ENCODE results near the gene MCUB.
A peak's percentile ranks its signal among the peaks of the same experiment; 100 is the strongest.
"Not testable (repeated sequence)": the region's sequence is repeated elsewhere in the genome, so short reads cannot be mapped to it uniquely, and the experiment has no call there.

Gene MCUB

GRCh38 chr4:109665783-109666485, 105.9 kb downstream of the MCUB start:
- peaks cover 2% of the 10 kb centered on the region for H3K9me3 Mint-ChIP-seq
- peaks cover 19% of the 10 kb centered on the region for H3K4me1 Mint-ChIP-seq
- DNase-seq (ENCODE audit: low spot score in 2 of 2) (no peak), ATAC-seq (ENCODE audit: low read depth) (no peak)
- peak overlapping the region; percentile 60 for H3K27ac Mint-ChIP-seq
- peaks cover 29% of the 10 kb centered on the region for H3K36me3 Mint-ChIP-seq
- no peak overlapping the region for H3K4me3 Mint-ChIP-seq
- H3K27me3 Mint-ChIP-seq: no peaks in the 10 kb centered on the region

- Mint-ChIP-seq H3K27me3 (no peaks in the 10 kb centered on the region), H3K36me3 (peaks cover 27% of the 10 kb centered on the region), H3K27ac (no peak overlapping the region), H3K4me1 (peaks cover 18% of the 10 kb centered on the region), H3K4me3 (no peak overlapping the region), H3K9me3 (peaks cover 6% of the 10 kb centered on the region)
- DNase-seq (ENCODE audit: low spot score in 2 of 2): no peak
- ATAC-seq (ENCODE audit: low read depth): no peak
Observed at GRCh38 chr4:109671350-109671749, 111.3 kb downstream of the MCUB start.

- peaks cover 12% of the 10 kb centered on the region for H3K4me1 Mint-ChIP-seq
- no peak for DNase-seq (ENCODE audit: low spot score in 2 of 2)
- peaks cover 6% of the 10 kb centered on the region for H3K9me3 Mint-ChIP-seq
- no peak overlapping the region for H3K4me3 Mint-ChIP-seq
- no peaks in the 10 kb centered on the region for H3K27me3 Mint-ChIP-seq
- peaks cover 26% of the 10 kb centered on the region for H3K36me3 Mint-ChIP-seq
- H3K27ac Mint-ChIP-seq: no peak overlapping the region
- no peak for ATAC-seq (ENCODE audit: low read depth)
Observed at GRCh38 chr4:109672169-109672930, 112.3 kb downstream of the MCUB start.

- no peaks in the 10 kb centered on the region for H3K27me3 Mint-ChIP-seq
- no peak overlapping the region for H3K4me3 Mint-ChIP-seq
- peaks cover 25% of the 10 kb centered on the region for H3K36me3 Mint-ChIP-seq
- H3K4me1 Mint-ChIP-seq: peaks cover 7% of the 10 kb centered on the region
- no peak overlapping the region for H3K27ac Mint-ChIP-seq
- ATAC-seq (ENCODE audit: low read depth) (no peak), DNase-seq (ENCODE audit: low spot score in 2 of 2) (no peak)
- H3K9me3 Mint-ChIP-seq: peaks cover 6% of the 10 kb centered on the region
Observed at GRCh38 chr4:109673303-109673702, 113.3 kb downstream of the MCUB start.

- no peaks in the 10 kb centered on the region for H3K27me3 Mint-ChIP-seq
- ATAC-seq (ENCODE audit: low read depth) (no peak), DNase-seq (ENCODE audit: low spot score in 2 of 2) (no peak)
- no peak overlapping the region for H3K27ac Mint-ChIP-seq
- H3K36me3 Mint-ChIP-seq: peaks cover 19% of the 10 kb centered on the region
- H3K9me3 Mint-ChIP-seq: peaks cover 5% of the 10 kb centered on the region
- H3K4me1 Mint-ChIP-seq: peaks cover 5% of the 10 kb centered on the region
- no peak overlapping the region for H3K4me3 Mint-ChIP-seq
Observed at GRCh38 chr4:109675181-109675580, 115.1 kb downstream of the MCUB start.

- Mint-ChIP-seq H3K27me3 (no peaks in the 10 kb centered on the region), H3K9me3 (peaks cover 5% of the 10 kb centered on the region), H3K4me3 (no peak overlapping the region), H3K4me1 (peaks cover 5% of the 10 kb centered on the region), H3K36me3 (peaks cover 23% of the 10 kb centered on the region), H3K27ac (no peak overlapping the region)
- DNase-seq (ENCODE audit: low spot score in 2 of 2) (no peak), ATAC-seq (ENCODE audit: low read depth) (no peak)
Observed at GRCh38 chr4:109675843-109676242, 115.8 kb downstream of the MCUB start.

GRCh38 chr4:109676886-109677285, 116.8 kb downstream of the MCUB start:
- no peaks in the 10 kb centered on the region for H3K9me3 Mint-ChIP-seq
- H3K4me1 Mint-ChIP-seq: peaks cover 2% of the 10 kb centered on the region
- no peak overlapping the region for H3K27ac Mint-ChIP-seq
- ATAC-seq (ENCODE audit: low read depth) (no peak), DNase-seq (ENCODE audit: low spot score in 2 of 2) (no peak)
- H3K27me3 Mint-ChIP-seq: no peaks in the 10 kb centered on the region
- H3K4me3 Mint-ChIP-seq: no peak overlapping the region
- peaks cover 15% of the 10 kb centered on the region for H3K36me3 Mint-ChIP-seq

GRCh38 chr4:109678472-109678871, 118.4 kb downstream of the MCUB start:
- H3K4me1 Mint-ChIP-seq; H3K9me3 Mint-ChIP-seq; H3K4me3 Mint-ChIP-seq; DNase-seq (ENCODE audit: low spot score in 2 of 2); ATAC-seq (ENCODE audit: low read depth); H3K27me3 Mint-ChIP-seq; H3K27ac Mint-ChIP-seq: not testable (repeated sequence)
- peaks cover 19% of the 10 kb centered on the region for H3K36me3 Mint-ChIP-seq

- not testable (repeated sequence) for H3K9me3 Mint-ChIP-seq; H3K27ac Mint-ChIP-seq; H3K4me3 Mint-ChIP-seq; ATAC-seq (ENCODE audit: low read depth); H3K27me3 Mint-ChIP-seq; H3K4me1 Mint-ChIP-seq; DNase-seq (ENCODE audit: low spot score in 2 of 2)
- H3K36me3 Mint-ChIP-seq: peaks cover 16% of the 10 kb centered on the region
Observed at GRCh38 chr4:109678925-109679324, 118.9 kb downstream of the MCUB start.

GRCh38 chr4:109682875-109683274, 122.8 kb downstream of the MCUB start:
- ATAC-seq (ENCODE audit: low read depth): no peak
- H3K27ac Mint-ChIP-seq: peak overlapping the region; percentile 84

GRCh38 chr4:109683621-109684253, 123.7 kb downstream of the MCUB start:
- H3K27ac Mint-ChIP-seq: peak overlapping the region; percentile 84
- H3K27me3 Mint-ChIP-seq: no peaks in the 10 kb centered on the region
- H3K36me3 Mint-ChIP-seq: peaks cover 22% of the 10 kb centered on the region
- no peak overlapping the region for H3K4me3 Mint-ChIP-seq
- ATAC-seq (ENCODE audit: low read depth): peak; percentile 69
- H3K9me3 Mint-ChIP-seq: no peaks in the 10 kb centered on the region
- H3K4me1 Mint-ChIP-seq: no peaks in the 10 kb centered on the region
- DNase-seq (ENCODE audit: low spot score in 2 of 2): no peak

More at GRCh38 chr4:109682875-109683274, 122.8 kb downstream of the MCUB start:
- no peaks in the 10 kb centered on the region for H3K27me3 Mint-ChIP-seq
- H3K9me3 Mint-ChIP-seq: no peaks in the 10 kb centered on the region
- H3K36me3 Mint-ChIP-seq: peaks cover 22% of the 10 kb centered on the region
- no peak overlapping the region for H3K4me3 Mint-ChIP-seq
- no peak for DNase-seq (ENCODE audit: low spot score in 2 of 2)
- H3K4me1 Mint-ChIP-seq: no peaks in the 10 kb centered on the region

- no peaks in the 10 kb centered on the region for H3K4me1 Mint-ChIP-seq
- peaks cover 19% of the 10 kb centered on the region for H3K36me3 Mint-ChIP-seq
- H3K9me3 Mint-ChIP-seq: no peaks in the 10 kb centered on the region
- DNase-seq (ENCODE audit: low spot score in 2 of 2) (no peak), ATAC-seq (ENCODE audit: low read depth) (no peak)
- H3K4me3 Mint-ChIP-seq: no peak overlapping the region
- H3K27ac Mint-ChIP-seq: peak overlapping the region; percentile 58
- H3K27me3 Mint-ChIP-seq: no peaks in the 10 kb centered on the region
Observed at GRCh38 chr4:109684727-109685126, 124.7 kb downstream of the MCUB start.

- no peaks in the 10 kb centered on the region for H3K27me3 Mint-ChIP-seq
- DNase-seq (ENCODE audit: low spot score in 2 of 2): no peak
- H3K36me3 Mint-ChIP-seq: peaks cover 23% of the 10 kb centered on the region
- peaks cover 15% of the 10 kb centered on the region for H3K4me1 Mint-ChIP-seq
- ATAC-seq (ENCODE audit: low read depth): peak; percentile 55
- H3K27ac Mint-ChIP-seq: peak overlapping the region; percentile 65
- peak overlapping the region; percentile 11 for H3K4me3 Mint-ChIP-seq
- H3K9me3 Mint-ChIP-seq: no peaks in the 10 kb centered on the region
Observed at GRCh38 chr4:109690690-109691410, 130.8 kb downstream of the MCUB start.
